WTC11 (cell line): Measurements from ENCODE around the gene TRUB1. TPM values are rescaled to one million over a fixed set of nuclear protein-coding genes. Genes with fewer than 3 reads are reported as not detected.

Experiments
- ATAC-seq: fragments of 200-7000 bp; cut with Tn5 transposase; 2 replicates; pipeline ENCODE4 v1.10.0; 2021; ENCODE audit warnings: mild to moderate bottlenecking, moderate library complexity
- CTCF ChIA-PET: fragments of 300-600 bp; sonication (Branson Sonifier 250); formaldehyde crosslinking; loops from one replicate; lab custom pipeline; 2021; ENCODE audit warnings: antibody characterized with exemption; lab: Charles Lee
- POLR2A ChIA-PET: fragments of 350-600 bp; sonication (Branson Sonifier 250); formaldehyde crosslinking; loops from one replicate; lab custom pipeline; 2021; ENCODE audit warnings: antibody characterized with exemption; lab: Charles Lee
- DNase-seq: peaks from one replicate; pipeline ENCODE4 v3.0.0; 2021; ENCODE audit warnings: low spot score
- H3K27ac Mint-ChIP-seq: 2 replicates; pipeline ENCODE4 v1.8.0; 2021; ENCODE audit warnings: mixed read lengths
- H3K27me3 Mint-ChIP-seq: 2 replicates; pipeline ENCODE4 v1.8.0; 2021; ENCODE audit warnings: low read depth, mild to moderate bottlenecking, moderate library complexity, mixed read lengths
- H3K36me3 Mint-ChIP-seq: 2 replicates; pipeline ENCODE4 v1.8.0; 2021; ENCODE audit warnings: mixed read lengths
- H3K4me1 Mint-ChIP-seq: 2 replicates; pipeline ENCODE4 v1.8.0; 2022; ENCODE audit warnings: mixed read lengths
- H3K4me3 Mint-ChIP-seq: 2 replicates; pipeline ENCODE4 v1.8.0; 2021; ENCODE audit warnings: mild to moderate bottlenecking, moderate library complexity, mixed read lengths
- H3K9me3 Mint-ChIP-seq: 2 replicates; pipeline ENCODE4 v1.8.0; 2021; ENCODE audit warnings: mixed read lengths
- ATF1 ChIP-seq: sonication (generic); formaldehyde crosslinking; IDR thresholded peaks from 2 replicates; pipeline ENCODE4 v1.8.1; 2023; ENCODE audit warnings: mild to moderate bottlenecking, moderate library complexity, missing genetic modification reagents
- ATF2 ChIP-seq: sonication (generic); formaldehyde crosslinking; IDR thresholded peaks from 2 replicates; pipeline ENCODE4 v1.8.1; 2022; ENCODE audit warnings: low read depth, missing genetic modification reagents, borderline replicate concordance
- ATF6 ChIP-seq: sonication (generic); formaldehyde crosslinking; IDR thresholded peaks from 2 replicates; pipeline ENCODE4 v1.8.1; 2023; ENCODE audit warnings: mild to moderate bottlenecking, missing genetic modification reagents
- CBFB ChIP-seq: sonication (generic); formaldehyde crosslinking; IDR thresholded peaks from 2 replicates; pipeline ENCODE4 v1.8.1; 2022; ENCODE audit warnings: mild to moderate bottlenecking, low read depth, missing genetic modification reagents
- CDX4 ChIP-seq: fragments of 250-450 bp; sonication (Bioruptor Pico); IDR thresholded peaks from 2 replicates; pipeline ENCODE4 v1.9.0; 2021; ENCODE audit warnings: moderate library complexity, mild to moderate bottlenecking, inconsistent platforms, borderline replicate concordance
- FOXJ3 ChIP-seq: sonication (generic); formaldehyde crosslinking; IDR thresholded peaks from 2 replicates; pipeline ENCODE4 v1.9.0; 2021; ENCODE audit warnings: missing genetic modification reagents, mild to moderate bottlenecking, borderline replicate concordance
- FOXK1 ChIP-seq: sonication (generic); formaldehyde crosslinking; IDR thresholded peaks from 2 replicates; pipeline ENCODE4 v1.8.0; 2022; ENCODE audit warnings: mild to moderate bottlenecking, moderate library complexity, missing genetic modification reagents
- GABPB1 ChIP-seq: sonication (generic); formaldehyde crosslinking; IDR thresholded peaks from 2 replicates; pipeline ENCODE4 v1.8.1; 2023; ENCODE audit warnings: mild to moderate bottlenecking, missing genetic modification reagents
- IRF1 ChIP-seq: sonication (generic); formaldehyde crosslinking; IDR thresholded peaks from 2 replicates; pipeline ENCODE4 v1.8.0; 2023; ENCODE audit warnings: missing genetic modification reagents
- NR1H2 ChIP-seq: sonication (generic); formaldehyde crosslinking; IDR thresholded peaks from 2 replicates; pipeline ENCODE4 v1.9.0; 2021; ENCODE audit warnings: mild to moderate bottlenecking, moderate library complexity, missing genetic modification reagents
- PRRX2 ChIP-seq: fragments of 250-450 bp; sonication (Bioruptor Pico); IDR thresholded peaks from 2 replicates; pipeline ENCODE4 v1.8.0; 2021; ENCODE audit warnings: mild to moderate bottlenecking
- RELA ChIP-seq: sonication (generic); formaldehyde crosslinking; IDR thresholded peaks from 2 replicates; pipeline ENCODE4 v1.8.1; 2022; ENCODE audit warnings: missing genetic modification reagents, mild to moderate bottlenecking, borderline replicate concordance
- ZBTB21 ChIP-seq: sonication (generic); formaldehyde crosslinking; IDR thresholded peaks from 2 replicates; pipeline ENCODE4 v1.8.1; 2023; ENCODE audit warnings: mild to moderate bottlenecking, missing genetic modification reagents, borderline replicate concordance
- ZBTB43 ChIP-seq: sonication (generic); formaldehyde crosslinking; IDR thresholded peaks from 2 replicates; pipeline ENCODE4 v1.8.1; 2023; ENCODE audit warnings: mild to moderate bottlenecking, missing genetic modification reagents
- ZNF138 ChIP-seq: sonication (generic); formaldehyde crosslinking; conservative IDR thresholded peaks from 2 replicates; pipeline ENCODE4 v1.8.1; 2022; ENCODE audit warnings: mild to moderate bottlenecking, moderate library complexity, missing genetic modification reagents
- ZNF281 ChIP-seq: sonication (generic); formaldehyde crosslinking; IDR thresholded peaks from 2 replicates; pipeline ENCODE4 v1.8.0; 2023; ENCODE audit warnings: mild to moderate bottlenecking, missing genetic modification reagents
- ZNF512 ChIP-seq: sonication (generic); formaldehyde crosslinking; IDR thresholded peaks from 2 replicates; pipeline ENCODE4 v1.8.1; 2022; ENCODE audit warnings: missing genetic modification reagents, borderline replicate concordance
- ZNF532 ChIP-seq: fragments of 250-450 bp; sonication (Bioruptor Pico); IDR thresholded peaks from 2 replicates; pipeline ENCODE4 v1.9.0; 2021; ENCODE audit warnings: mild to moderate bottlenecking, borderline replicate concordance
- total RNA-seq: library from RNA; stranded (reverse); gene quantifications from 3 replicates; pipeline ENCODE4 v1.2.3, GENCODE V29; 2021

TRUB1 gene
- total RNA-seq, 1 experiment from 2014 or later = 27.8 TPM

- H3K27me3 Mint-ChIP-seq = no peaks in the 10 kb centered on the region
- peaks cover 29% of the 10 kb centered on the region for H3K4me1 Mint-ChIP-seq
- H3K9me3 Mint-ChIP-seq = no peaks in the 10 kb centered on the region
- TF ChIP-seq CBFB (CRISPR knock-in tag) (no peak), FOXK1 (CRISPR knock-in tag) (no peak), ATF1 (CRISPR knock-in tag) (no peak), RELA (no peak), ZBTB43 (no peak), ZNF281 (no peak), ZNF512 (no peak), GABPB1 (CRISPR knock-in tag) (no peak), CDX4 (CRISPR knock-in tag) (no peak), ATF2 (CRISPR knock-in tag) (no peak), ATF6 (no peak), FOXJ3 (CRISPR knock-in tag) (no peak), NR1H2 (CRISPR knock-in tag) (no peak), ZBTB21 (CRISPR knock-in tag) (no peak), PRRX2 (CRISPR knock-in tag) (no peak), ZNF138 (CRISPR knock-in tag) (no peak), ZNF532 (CRISPR knock-in tag) (no peak), IRF1 (CRISPR knock-in tag) (no peak)
- TF ChIP-seq, all 79 proteins: peak for 0
- no peak overlapping the region for H3K4me3 Mint-ChIP-seq
- ATAC-seq (no peak), DNase-seq (no peak)
- H3K27ac Mint-ChIP-seq = peak overlapping the region; percentile 57; the same call in 1 of the 2 replicates
- CTCF ChIA-PET = no interaction called here
- POLR2A ChIA-PET = interaction anchor here (0.7 kb wide), 1 partner anchor 37 kb away, joined by 4 read pairs; the partner anchor contains the start of gene TRUB1
- peaks cover 11% of the 10 kb centered on the region for H3K36me3 Mint-ChIP-seq
These were observed 37.1 kb downstream of the TRUB1 start for GRCh38 chr10:114975091-114975490.
